ENCODE data around the gene PLD4. TPM values are rescaled to one million over a fixed set of nuclear protein-coding genes. Genes with fewer than 3 reads are reported as not detected.
A peak's percentile ranks its signal among the peaks of the same experiment; 100 is the strongest.

PLD4 gene
- total and polyA plus RNA-seq, 5 donors = 0.05 to 0.88 (median 0.14) TPM

GRCh38 chr14:104925214-104925854 is 655 bp downstream of the PLD4 start:
- H3K4me3 ChIP-seq (ENCODE audit: low read length) = no peak overlapping the region

GRCh38 chr14:104925855-104926609 is 1.4 kb downstream of the PLD4 start:
- no peaks in the 10 kb centered on the region for H3K4me1 ChIP-seq (ENCODE audit: control insufficient read depth, insufficient read depth, low read length)
- H3K27me3 ChIP-seq (ENCODE audit: control insufficient read depth, insufficient read depth) = no peaks in the 10 kb centered on the region
- no peak overlapping the region for H3K27ac ChIP-seq (ENCODE audit: low read length)
- no peak overlapping the region for H3K4me3 ChIP-seq (ENCODE audit: low read length)
- peak in 1 of 3 donors; percentile 46 for DNase-seq
- intact Hi-C loops (cut with DNase I) = no loop called here
- 82% methylated on average over 15 of the region's 15 CpGs for WGBS
- ATAC-seq = no peak
- H3K9me3 ChIP-seq (ENCODE audit: control insufficient read depth, low read length) = no peaks in the 10 kb centered on the region

More at GRCh38 chr14:104925214-104925854, 655 bp downstream of the PLD4 start:
- DNase-seq (no peak), ATAC-seq (no peak)
- Histone ChIP-seq H3K9me3 (ENCODE audit: control insufficient read depth, low read length) (no peaks in the 10 kb centered on the region), H3K4me1 (ENCODE audit: control insufficient read depth, insufficient read depth, low read length) (no peaks in the 10 kb centered on the region), H3K27me3 (ENCODE audit: control insufficient read depth, insufficient read depth) (no peaks in the 10 kb centered on the region), H3K27ac (ENCODE audit: low read length) (no peak overlapping the region)
- WGBS = 73% methylated on average over 10 of the region's 10 CpGs
- intact Hi-C loops (cut with DNase I) = no loop called here

- H3K9me3 ChIP-seq (ENCODE audit: control insufficient read depth, low read length) = no peaks in the 10 kb centered on the region
- H3K4me1 ChIP-seq (ENCODE audit: control insufficient read depth, insufficient read depth, low read length) = no peaks in the 10 kb centered on the region
- no peak overlapping the region for H3K27ac ChIP-seq (ENCODE audit: low read length)
- H3K4me3 ChIP-seq (ENCODE audit: low read length) = no peak overlapping the region
- ATAC-seq (no peak), DNase-seq (no peak)
- no peaks in the 10 kb centered on the region for H3K27me3 ChIP-seq (ENCODE audit: control insufficient read depth, insufficient read depth)
- intact Hi-C loops (cut with DNase I) = no loop called here
- WGBS = 63% methylated on average over 21 of the region's 21 CpGs
Observed at GRCh38 chr14:104926619-104927431, 2.1 kb downstream of the PLD4 start.

DNA sequence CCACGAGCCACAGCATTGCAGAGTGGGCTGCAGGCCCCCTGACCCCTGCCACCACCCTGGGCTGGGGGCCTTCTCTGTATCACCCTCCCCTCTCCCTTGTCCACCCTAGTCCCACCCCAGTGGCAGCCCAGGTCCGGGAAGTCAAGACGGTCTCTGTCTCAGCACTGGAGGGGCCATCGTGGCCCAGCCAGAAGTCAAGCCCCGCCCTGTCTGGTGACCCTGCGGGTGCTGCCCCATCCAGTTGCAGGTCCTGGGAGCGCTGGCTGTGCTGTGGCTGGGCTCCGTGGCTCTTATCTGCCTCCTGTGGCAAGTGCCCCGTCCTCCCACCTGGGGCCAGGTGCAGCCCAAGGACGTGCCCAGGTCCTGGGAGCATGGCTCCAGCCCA is 2.7 kb downstream of the PLD4 start:
- WGBS = 62% methylated on average over 10 of the region's 10 CpGs
- Histone ChIP-seq H3K27ac (ENCODE audit: low read length) (no peak overlapping the region), H3K4me3 (ENCODE audit: low read length) (no peak overlapping the region), H3K27me3 (ENCODE audit: control insufficient read depth, insufficient read depth) (no peaks in the 10 kb centered on the region), H3K9me3 (ENCODE audit: control insufficient read depth, low read length) (no peaks in the 10 kb centered on the region), H3K4me1 (ENCODE audit: control insufficient read depth, insufficient read depth, low read length) (no peaks in the 10 kb centered on the region)
- DNase-seq (peak in 1 of 3 donors; percentile 46), ATAC-seq (no peak)
- intact Hi-C loops (cut with DNase I) = no loop called here

DNA sequence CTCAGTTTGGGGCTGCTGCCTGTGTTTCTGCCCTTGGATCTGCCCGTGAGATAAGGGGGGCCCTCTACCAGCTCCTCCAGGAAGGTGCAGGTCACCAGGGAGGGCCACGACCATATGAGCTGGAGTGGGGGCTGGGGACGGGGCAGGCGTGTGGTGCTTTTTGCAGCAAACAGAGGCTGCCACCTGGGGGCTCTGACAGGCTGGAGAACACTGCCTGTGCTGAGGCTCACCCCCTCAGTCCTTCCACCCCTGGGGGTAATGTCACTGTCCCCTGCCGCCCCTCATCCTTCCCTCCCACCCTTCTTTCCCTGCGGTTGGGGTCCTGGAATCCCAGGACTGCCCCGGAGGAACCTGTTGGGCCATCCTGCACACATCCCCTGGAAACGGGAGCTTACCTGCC is 3.2 kb downstream of the PLD4 start:
- peak in 1 of 3 donors; percentile 40 for DNase-seq
- no peak for ATAC-seq
- intact Hi-C loops (cut with DNase I) = no loop called here
- Histone ChIP-seq H3K27ac (ENCODE audit: low read length) (no peak overlapping the region), H3K4me1 (ENCODE audit: control insufficient read depth, insufficient read depth, low read length) (no peaks in the 10 kb centered on the region), H3K9me3 (ENCODE audit: control insufficient read depth, low read length) (no peaks in the 10 kb centered on the region), H3K4me3 (ENCODE audit: low read length) (no peak overlapping the region), H3K27me3 (ENCODE audit: control insufficient read depth, insufficient read depth) (no peaks in the 10 kb centered on the region)
- WGBS = 62% methylated on average over 8 of the region's 8 CpGs

GRCh38 chr14:104928391-104929133 is 3.9 kb downstream of the PLD4 start:
- Histone ChIP-seq H3K4me1 (ENCODE audit: control insufficient read depth, insufficient read depth, low read length) (no peaks in the 10 kb centered on the region), H3K9me3 (ENCODE audit: control insufficient read depth, low read length) (no peaks in the 10 kb centered on the region), H3K27me3 (ENCODE audit: control insufficient read depth, insufficient read depth) (no peaks in the 10 kb centered on the region), H3K27ac (ENCODE audit: low read length) (no peak overlapping the region), H3K4me3 (ENCODE audit: low read length) (no peak overlapping the region)
- DNase-seq (peak in 1 of 3 donors; percentile 54), ATAC-seq (no peak)
- intact Hi-C loops (cut with DNase I) = no loop called here
- WGBS = 78% methylated on average over 17 of the region's 17 CpGs

DNA sequence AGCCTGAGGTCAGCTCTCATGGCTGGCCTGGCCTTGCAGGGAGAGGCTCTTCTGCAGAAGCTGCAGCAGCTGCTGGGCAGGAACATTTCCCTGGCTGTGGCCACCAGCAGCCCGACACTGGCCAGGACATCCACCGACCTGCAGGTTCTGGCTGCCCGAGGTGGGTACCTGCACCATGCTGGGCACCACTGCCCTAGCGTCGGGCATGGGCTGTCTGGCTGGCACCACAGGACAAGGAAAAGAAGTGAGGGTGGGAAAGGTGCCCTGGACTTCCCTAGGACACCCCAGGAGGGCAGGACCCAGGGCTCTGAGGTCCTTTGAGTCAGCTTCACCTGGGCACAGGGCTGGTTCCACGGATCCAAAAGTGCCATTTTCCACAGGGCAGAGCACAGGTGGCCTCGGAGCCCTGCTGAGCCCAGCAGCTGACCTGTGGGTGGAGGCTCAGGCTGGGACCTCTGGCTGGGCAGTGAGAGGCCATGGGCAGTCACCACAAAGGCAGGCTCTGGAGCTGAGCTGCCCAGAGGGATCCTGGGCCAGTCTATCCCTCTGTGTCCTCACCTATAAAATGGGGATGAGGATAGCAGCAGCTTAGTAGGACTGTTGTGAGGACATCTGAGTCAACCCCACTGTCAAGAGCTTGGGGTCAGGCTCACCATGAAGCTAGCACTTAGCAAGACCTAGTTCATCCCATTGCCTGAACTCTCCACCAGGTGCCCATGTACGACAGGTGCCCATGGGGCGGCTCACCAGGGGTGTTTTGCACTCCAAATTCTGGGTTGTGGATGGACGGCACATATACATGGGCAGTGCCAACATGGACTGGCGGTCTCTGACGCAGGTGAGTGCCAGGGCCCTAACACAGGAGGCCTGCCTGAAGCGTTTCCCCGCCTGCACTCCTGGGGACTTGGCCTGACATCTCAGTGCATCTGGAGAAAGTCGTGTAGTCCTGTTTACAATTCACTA is 4.9 kb downstream of the PLD4 start:
- H3K4me3 ChIP-seq (ENCODE audit: low read length) = no peak overlapping the region
- H3K9me3 ChIP-seq (ENCODE audit: control insufficient read depth, low read length) = no peaks in the 10 kb centered on the region
- no peaks in the 10 kb centered on the region for H3K27me3 ChIP-seq (ENCODE audit: control insufficient read depth, insufficient read depth)
- ATAC-seq (no peak), DNase-seq (peak in 1 of 3 donors; percentile 51)
- no peak overlapping the region for H3K27ac ChIP-seq (ENCODE audit: low read length)
- H3K4me1 ChIP-seq (ENCODE audit: control insufficient read depth, insufficient read depth, low read length) = no peaks in the 10 kb centered on the region
- intact Hi-C loops (cut with DNase I) = no loop called here
- 90% methylated on average over 15 of the region's 15 CpGs for WGBS

DNA sequence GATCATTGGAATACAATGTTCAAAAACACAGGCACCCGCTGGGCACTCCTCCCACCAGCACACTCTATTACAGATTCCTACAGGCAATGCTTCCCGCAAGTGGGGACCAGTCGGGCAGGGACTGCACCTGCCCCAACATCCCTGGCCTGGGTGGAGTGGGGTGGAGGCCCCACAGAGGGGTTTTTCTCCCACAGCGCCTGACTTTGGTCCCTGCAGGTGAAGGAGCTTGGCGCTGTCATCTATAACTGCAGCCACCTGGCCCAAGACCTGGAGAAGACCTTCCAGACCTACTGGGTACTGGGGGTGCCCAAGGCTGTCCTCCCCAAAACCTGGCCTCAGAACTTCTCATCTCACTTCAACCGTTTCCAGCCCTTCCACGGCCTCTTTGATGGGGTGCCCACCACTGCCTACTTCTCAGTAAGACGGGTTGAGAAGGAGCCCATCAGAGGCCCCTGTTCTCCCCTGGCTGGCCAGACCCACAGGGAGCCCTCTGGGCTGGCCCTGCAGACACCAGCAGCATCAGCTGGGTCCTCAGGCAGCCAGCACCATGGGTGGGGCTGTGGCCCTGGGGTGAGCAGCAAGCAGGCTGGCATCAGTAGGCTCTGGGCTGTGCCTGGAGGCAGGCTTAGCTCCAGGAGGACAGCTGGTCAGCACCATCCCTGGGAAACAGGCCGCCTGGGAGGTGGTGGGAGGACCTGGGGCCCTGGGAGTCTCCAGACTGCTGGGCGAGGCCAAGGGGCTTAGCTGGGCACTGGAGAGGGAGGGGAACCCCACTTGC is 6.0 kb downstream of the PLD4 start:
- intact Hi-C loops (cut with DNase I) = no loop called here
- no peaks in the 10 kb centered on the region for H3K27me3 ChIP-seq (ENCODE audit: control insufficient read depth, insufficient read depth)
- WGBS = 82% methylated on average over 10 of the region's 10 CpGs
- ATAC-seq = no peak
- DNase-seq = peak in 2 of 3 donors; percentile 46 to 48
- no peak overlapping the region for H3K4me3 ChIP-seq (ENCODE audit: low read length)
- H3K9me3 ChIP-seq (ENCODE audit: control insufficient read depth, low read length) = no peaks in the 10 kb centered on the region
- H3K4me1 ChIP-seq (ENCODE audit: control insufficient read depth, insufficient read depth, low read length) = no peaks in the 10 kb centered on the region
- H3K27ac ChIP-seq (ENCODE audit: low read length) = no peak overlapping the region

DNA sequence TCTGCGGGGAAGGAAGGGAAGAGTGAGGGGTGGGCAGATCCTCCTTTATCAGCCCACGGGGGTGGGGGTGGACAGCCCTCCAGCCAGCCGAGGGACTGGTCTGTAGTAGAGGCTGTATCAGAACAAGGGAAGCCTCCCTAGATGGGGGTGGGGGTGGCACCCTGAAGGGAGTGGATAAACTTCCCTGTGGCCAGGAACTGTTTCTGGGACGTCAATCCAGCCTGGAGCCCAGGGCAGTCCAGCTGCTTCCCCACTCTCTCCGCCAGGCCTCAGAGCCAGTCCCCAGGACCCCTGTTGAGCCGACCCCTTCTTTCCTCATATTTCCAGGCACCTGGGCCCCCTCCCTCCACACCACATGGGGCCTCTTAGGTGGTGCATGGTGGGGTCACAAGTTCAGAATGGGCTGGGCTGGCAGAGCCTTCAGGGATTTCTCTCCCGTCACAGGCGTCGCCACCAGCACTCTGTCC is 6.7 kb downstream of the PLD4 start:
- Histone ChIP-seq H3K4me1 (ENCODE audit: control insufficient read depth, insufficient read depth, low read length) (no peaks in the 10 kb centered on the region), H3K4me3 (ENCODE audit: low read length) (no peak overlapping the region), H3K27ac (ENCODE audit: low read length) (no peak overlapping the region), H3K9me3 (ENCODE audit: control insufficient read depth, low read length) (no peaks in the 10 kb centered on the region), H3K27me3 (ENCODE audit: control insufficient read depth, insufficient read depth) (no peaks in the 10 kb centered on the region)
- intact Hi-C loops (cut with DNase I) = no loop called here
- ATAC-seq (no peak), DNase-seq (peak in 1 of 3 donors; percentile 53)
- WGBS = 55% methylated on average over 9 of the region's 9 CpGs
